Measurements from ENCODE around the gene CCDC102B.
"Not testable (repeated sequence)": the region's sequence is repeated elsewhere in the genome, so short reads cannot be mapped to it uniquely, and the experiment has no call there.

The CCDC102B gene

GRCh38 chr18:68915061-68915460, 117.2 kb downstream of the CCDC102B start:
- no peak for DNase-seq

DNA sequence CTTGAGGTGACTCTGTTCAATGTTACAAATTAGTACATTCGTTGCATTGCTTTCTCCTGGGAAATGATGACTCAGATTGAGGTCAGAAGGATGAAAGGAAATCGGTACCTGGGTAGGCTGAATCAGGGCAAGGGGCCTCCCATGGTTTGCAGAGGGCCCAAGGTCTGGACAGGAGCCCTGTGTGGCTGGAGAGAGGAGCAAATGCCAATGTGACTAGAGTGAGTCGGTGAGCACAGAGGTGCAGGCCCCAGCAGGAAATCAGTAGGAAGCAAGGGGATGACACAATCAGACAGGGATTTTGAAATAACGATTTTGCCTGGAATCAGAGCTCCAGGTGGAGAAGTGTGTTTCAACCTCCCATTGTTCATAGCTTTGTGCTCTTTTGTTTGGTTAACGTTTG, 118.9 kb downstream of the CCDC102B start:
- no peak for DNase-seq

- DNase-seq: no peak
Observed at GRCh38 chr18:68918216-68918615, 120.3 kb downstream of the CCDC102B start.

DNA sequence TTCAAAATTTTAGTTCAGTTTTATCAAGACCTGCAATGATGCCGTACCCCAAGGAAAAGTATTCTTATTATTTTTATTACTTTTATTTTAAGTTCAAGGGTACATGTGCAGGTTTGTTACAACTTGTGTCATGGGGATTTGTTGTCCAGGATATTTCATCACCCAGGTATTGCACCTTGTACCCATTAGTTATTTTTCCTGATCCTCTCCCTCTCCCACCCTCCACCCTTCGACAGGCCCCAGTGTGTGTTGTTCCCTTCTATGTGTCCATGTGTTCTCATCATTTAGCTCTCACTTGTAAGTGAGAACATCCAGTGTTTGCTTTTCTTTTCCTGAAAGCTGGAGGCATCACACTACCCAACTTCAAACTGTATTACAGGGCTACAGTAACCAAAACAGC, 122.0 kb downstream of the CCDC102B start:
- DNase-seq: no peak

DNA sequence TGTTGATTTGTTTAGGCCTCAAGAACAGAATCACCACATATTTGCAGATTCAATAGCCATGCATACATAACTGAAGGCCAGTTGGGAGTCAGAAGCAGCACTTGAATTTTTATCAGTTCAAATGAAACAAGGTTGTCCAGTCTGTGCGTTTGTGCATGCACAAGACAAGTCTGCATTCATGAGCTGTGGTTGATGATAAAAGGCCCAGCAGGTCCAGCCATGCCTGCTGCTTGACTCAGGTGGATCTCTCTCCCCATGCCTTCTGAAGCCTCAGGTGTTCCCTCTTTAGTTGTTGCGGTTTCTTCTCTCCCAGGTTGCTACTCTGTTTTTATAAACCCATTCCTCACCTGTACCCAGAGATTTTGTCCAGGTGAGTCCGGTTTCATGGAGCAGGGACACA, 124.5 kb downstream of the CCDC102B start:
- no peak for DNase-seq

GRCh38 chr18:68925268-68925667, 127.4 kb downstream of the CCDC102B start:
- DNase-seq: no peak

DNA sequence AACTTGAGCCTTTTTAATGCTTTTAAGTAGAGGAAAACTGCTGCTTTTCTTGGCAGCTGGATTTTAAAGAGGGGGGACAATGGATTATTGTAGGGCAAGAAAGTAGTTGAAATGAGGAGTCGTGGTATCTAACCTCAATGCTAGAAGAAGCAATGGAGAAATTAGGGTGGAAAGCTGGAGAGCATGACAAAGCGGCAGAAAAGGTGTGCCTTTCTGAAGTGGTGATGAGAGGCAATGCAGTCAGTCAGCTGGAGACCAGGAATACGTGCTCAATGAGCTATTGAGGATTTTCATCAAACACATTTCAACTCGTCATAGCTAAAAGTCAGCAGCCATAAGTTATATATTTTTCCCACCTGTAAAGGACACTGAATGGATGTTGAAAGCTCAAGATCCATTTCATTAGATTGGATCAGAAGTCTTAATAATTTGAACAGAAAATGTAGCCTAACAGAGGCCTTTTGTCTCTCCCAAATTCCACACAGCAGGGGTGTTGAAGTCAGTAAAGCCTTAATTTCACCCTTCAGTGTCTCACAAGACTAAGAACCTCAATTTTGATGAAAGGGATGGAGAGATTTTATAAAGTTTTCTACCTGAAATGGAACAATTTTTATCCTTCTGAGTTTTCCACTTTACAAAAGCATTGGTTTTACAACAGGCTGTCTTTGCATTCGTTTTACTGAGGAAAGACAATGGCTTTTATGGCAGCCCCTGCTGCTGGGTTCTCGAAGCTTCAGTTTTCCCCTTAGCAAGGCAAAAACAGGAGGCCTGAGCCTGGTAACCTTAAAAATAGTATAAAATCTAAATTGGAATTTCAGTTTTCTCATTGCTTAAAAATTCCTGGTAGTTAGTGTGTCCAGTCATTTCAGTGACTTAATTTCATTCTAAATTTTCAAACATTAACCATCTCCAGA, 131.1 kb downstream of the CCDC102B start:
- no peak for DNase-seq

GRCh38 chr18:68935686-68936085, 137.8 kb downstream of the CCDC102B start:
- no peak for DNase-seq

- no peak for DNase-seq
Observed at GRCh38 chr18:68937029-68937599, 139.2 kb downstream of the CCDC102B start.

GRCh38 chr18:68940039-68940438, 142.2 kb downstream of the CCDC102B start:
- DNase-seq: no peak

- no peak for DNase-seq
Observed at GRCh38 chr18:68940754-68941153, 142.9 kb downstream of the CCDC102B start.

GRCh38 chr18:68942230-68942629, 144.3 kb downstream of the CCDC102B start:
- no peak for DNase-seq

DNA sequence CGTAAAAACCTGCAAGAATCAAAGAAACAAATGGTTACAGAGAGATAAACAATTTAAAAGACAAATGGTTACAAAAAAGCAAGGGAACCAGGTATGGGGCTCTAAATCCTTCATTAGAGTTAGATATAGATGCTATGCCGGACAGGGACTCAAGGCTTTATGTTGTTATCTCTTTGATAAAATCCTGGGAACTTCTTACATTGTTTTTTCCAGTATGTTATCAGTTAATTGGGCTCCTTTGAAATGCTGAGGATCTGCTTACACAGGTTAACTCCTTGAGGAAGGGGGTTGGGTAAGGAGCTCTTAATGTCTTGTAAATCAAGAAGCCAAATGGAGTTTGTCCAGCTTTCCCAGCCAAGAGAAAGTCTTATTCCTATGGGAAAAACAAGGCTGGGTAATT, 146.0 kb downstream of the CCDC102B start:
- not testable (repeated sequence) for DNase-seq

DNA sequence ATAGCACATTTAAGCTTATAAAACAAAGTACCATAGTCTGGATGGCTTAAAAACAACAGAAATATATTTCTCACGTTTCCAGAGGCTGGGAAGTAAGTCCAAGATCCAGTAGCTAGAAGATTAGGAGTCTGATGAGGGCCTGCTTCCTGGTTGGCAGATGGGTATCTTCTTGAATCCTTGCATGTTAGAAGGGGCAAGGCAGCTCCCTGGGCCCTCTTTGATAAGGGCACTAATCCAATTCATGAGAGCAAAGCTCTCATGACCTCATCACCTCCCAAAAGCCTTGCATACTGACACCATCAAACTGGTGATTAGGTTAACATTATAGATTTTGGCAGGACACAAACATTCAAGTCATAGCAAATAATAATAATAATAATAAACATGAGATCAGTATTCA, 146.4 kb downstream of the CCDC102B start:
- no peak for DNase-seq

- DNase-seq: no peak
Observed at GRCh38 chr18:68944826-68945225, 146.9 kb downstream of the CCDC102B start.

DNA sequence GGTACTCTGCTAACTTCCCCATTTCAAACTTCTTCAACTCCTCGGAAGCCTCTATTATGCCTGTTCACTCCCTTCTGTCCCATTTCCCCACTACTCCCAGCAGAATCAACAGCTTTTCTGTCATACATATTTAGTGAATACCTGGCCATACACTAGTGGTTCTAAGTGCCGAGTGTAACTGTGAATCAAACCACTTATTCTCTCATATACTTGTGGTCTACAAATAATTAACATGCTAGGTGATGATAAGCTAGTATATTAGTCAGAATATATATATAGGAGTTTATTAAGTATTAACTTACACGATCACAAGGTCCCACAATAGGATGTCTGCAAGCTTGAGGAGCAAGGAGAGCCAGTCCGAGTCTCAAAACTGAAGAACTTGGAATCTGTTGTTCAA, 150.7 kb downstream of the CCDC102B start:
- DNase-seq: no peak

DNA sequence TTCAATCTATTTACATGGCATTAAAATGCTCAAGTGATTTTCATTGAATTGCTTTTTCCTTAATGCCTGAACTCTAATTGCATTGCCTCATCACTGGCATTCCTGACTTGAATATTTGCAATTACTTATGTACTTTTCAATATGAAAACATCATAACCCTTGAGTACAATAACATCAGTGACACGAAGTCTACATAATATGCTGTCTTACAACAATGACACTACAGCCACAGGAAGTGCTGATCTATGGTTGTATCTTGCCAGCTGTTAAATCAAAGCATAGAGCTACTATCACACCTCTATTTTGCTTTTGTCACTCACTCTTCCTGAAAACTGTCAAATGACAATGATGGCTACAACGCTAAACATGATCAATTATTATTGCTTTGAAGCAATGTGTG, 156.9 kb downstream of the CCDC102B start:
- no peak for DNase-seq

GRCh38 chr18:68956650-68957049, 158.8 kb downstream of the CCDC102B start:
- DNase-seq: no peak

DNA sequence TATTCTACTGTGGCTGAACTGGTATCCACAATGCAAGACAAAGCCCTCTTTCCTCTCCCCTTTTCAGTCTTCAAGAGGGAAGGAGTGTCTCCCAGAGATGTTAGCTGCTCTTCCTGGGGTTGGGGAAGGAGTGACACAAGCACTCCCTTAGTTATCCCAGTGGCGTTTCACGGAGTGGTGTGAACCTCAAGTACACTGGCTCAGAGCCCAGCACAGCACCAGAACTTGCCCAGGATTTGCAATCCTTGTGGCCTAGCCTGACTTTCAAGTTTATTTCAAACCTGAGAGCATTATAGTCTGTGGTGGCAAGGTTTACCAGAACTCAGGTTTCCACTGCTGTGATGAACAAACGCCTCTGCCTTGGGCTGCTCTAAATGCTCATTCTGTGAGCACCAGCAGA, 162.5 kb downstream of the CCDC102B start:
- no peak for DNase-seq

DNA sequence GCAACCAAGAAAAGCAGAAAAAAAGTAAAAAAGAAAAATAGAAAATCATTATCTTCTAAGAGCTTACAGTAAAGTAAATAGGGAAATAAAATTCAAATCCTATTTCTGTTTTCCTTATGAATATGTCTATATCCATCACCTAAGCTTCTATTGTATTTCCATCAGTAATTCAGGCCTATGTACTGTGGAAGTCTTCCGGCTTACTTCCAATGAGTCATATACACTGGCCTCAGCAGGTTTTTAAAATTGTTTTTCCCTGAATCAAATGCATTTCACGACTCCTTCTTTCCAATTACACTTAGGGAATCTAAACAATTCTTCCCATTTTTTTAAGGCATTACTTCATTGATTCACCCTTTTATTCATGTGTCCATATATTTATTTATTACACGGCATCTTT, 164.7 kb downstream of the CCDC102B start:
- no peak for DNase-seq

DNA sequence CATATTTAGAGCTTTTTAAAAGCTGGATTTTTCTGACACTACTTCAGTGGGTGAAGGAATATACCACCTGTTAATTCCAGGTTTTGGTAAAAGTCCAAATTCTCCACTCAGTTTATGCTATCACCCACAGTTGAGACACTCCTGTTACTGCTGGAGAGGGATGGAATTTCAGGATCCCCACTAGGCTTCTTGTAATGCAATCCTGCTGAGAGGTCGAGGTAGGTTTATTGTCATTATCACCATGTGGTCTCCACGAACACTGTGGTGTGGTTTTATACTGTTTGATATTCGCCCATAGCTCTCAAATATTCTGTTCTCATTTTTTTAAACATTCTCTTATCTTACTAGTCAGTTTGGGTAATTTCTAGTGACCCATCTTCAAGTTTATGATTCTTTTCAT, 167.9 kb downstream of the CCDC102B start:
- no peak for DNase-seq

DNA sequence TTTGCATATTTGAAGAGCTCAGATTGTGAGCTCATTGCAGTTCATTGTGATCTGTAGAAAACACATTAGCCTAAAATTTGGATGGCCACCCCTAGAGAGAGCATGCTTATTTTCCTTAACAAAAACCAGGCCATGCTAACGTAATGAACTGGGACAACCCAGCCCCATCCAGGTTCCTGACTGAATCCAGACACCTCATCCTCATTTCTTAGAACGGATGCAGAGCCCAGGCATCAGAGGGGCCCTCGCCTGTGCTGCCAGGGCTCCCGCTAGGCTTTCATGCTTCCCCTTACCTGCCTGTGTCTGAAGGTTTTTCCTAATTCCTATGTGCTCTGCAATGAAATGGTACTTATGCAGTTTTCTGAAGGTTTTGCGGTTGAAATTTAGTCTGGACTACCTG, 171.1 kb downstream of the CCDC102B start:
- no peak for DNase-seq

DNA sequence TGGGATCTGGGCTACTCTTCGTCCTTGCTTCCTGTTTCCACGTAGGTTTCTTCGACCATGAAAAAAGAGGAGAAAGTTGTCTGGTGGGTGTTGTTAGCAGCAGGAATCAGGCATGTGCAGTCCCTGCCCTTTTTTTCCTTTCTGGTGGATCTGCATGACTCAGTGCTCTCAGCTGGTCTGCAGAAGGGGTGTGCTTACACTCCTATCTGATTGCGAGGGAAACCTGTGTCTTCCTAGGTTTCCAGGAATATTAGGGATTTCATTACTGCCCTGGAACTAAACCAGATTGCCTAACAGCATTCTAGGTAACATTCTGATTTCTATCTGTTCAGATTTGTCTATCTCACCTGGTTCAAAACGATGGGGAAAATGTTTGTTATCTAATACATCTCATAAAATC, 174.3 kb downstream of the CCDC102B start:
- no peak for DNase-seq

DNA sequence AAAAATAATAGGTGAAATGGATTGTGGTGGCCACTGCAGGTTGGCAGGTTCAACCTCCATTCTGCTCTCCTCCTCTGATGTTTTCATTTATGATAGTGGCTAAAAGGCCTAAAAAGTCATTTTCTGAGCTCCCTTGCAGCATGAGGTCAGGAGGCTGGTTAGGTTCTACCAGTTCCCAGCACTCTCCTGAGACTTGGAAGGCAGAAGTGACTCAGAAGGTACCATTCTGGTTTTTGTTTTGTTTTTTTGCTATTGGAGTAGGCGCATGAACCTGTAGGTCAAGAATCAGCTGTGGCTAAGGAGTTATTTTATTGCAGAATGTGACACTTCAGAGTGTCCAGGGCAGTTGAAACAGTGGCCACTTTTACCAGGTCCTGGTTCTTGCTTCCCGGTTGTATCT, 181.9 kb downstream of the CCDC102B start:
- no peak for DNase-seq

DNA sequence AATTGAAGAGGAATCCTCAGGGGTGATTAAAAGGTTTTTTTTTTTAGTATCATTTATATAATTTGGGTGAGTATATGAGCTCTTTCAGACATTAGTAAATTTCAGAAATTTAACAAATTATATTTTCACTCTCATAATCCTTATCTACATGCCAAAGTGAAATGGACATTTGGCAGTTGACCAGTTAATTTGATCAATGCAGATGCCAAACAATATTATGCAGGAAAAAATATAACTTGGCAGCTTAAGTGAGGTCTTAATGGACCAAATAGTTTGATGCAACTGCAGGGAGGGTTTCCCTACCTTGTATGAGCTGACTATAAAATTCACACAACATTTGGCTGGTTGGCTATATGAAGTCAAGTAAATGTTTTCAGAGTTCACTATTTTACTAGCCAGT, 185.2 kb downstream of the CCDC102B start:
- no peak for DNase-seq

Measured in NCI-H2029 treated with DMSO at 0.1 percent for 48 hours (cell line).